Measurements from ENCODE around the gene CENPF. TPM values are rescaled to one million over a fixed set of nuclear protein-coding genes. Genes with fewer than 3 reads are reported as not detected.

CENPF gene
- total and polyA plus RNA-seq, 4 experiments from 2014 or later, result 0.02 to 2.8 (median 1.5) TPM

DNA sequence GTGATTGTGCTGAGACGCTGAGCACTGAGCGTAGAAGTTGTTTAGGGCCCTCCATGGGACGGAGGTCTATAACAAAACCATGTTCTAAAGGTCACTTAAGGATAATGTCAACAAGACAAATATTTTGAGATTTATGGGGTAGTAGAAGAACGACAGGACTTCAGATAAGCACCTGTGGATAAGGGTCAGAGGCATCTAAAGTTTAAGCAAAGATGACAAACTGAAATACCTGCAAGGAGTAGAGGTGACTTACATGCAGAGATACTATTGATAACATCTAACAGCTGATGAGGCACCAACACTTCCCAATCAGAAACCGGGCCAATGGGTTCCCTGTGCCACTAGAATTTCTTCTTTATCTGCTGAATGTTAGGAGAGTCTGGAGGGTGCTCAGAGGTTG lies 83.5 kb downstream of the CENPF start:
- DNase-seq, result no peak
- Mint-ChIP-seq H3K4me3 (no peak overlapping the region), H3K27ac (no peak overlapping the region), H3K36me3 (no peaks in the 10 kb centered on the region), H3K9me3 (no peaks in the 10 kb centered on the region), H3K4me1 (no peaks in the 10 kb centered on the region), H3K27me3 (peaks cover 2 to 3% of the 10 kb centered on the region in 2 donors)
- no peak overlapping the region for H3K27ac ChIP-seq (ENCODE audit: low read depth, low read length)
- H3K36me3 ChIP-seq (ENCODE audit: insufficient read depth, low read length), result no peaks in the 10 kb centered on the region
- intact Hi-C loops (cut with micrococcal nuclease), result no loop called here
- no peak overlapping the region for H3K4me3 ChIP-seq (ENCODE audit: low read length in 2 of 2)
- no peaks in the 10 kb centered on the region for H3K9me3 ChIP-seq (ENCODE audit: control insufficient read depth in 1 of 2, low read length in 2 of 2)
- no peaks in the 10 kb centered on the region for H3K4me1 ChIP-seq (ENCODE audit: insufficient read depth, low read length)
- no peaks in the 10 kb centered on the region for H3K27me3 ChIP-seq (ENCODE audit: insufficient read depth, low read length)
- ChIA-PET POLR2A (ENCODE audit: partially characterized antibody) (no interaction called here), CTCF (ENCODE audit: partially characterized antibody) (interaction anchor here (1.2 kb wide), 1 partner anchor 11 kb away, joined by 4 read pairs; no protein-coding TSS in a partner anchor)

DNA sequence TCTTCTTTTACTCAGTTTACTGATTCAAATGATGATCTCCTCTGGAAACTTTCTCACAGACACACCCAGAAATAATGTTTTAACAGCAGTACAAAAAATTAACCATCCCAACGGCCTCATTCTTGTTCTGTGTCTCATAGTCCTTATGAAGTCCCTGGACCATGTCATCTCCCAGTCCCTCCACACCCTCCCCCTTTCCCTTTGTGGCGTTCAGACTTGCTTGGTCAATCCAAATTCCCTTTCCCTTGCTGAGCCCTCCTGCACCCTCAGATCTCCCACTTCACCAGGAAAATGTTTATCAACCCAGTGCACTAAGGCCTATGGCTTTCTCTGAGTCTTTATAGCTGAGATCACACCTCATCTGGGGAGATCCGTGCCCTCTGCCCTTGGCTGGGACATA lies 85.9 kb downstream of the CENPF start:
- Mint-ChIP-seq H3K27ac (no peak overlapping the region), H3K27me3 (peaks cover 2 to 3% of the 10 kb centered on the region in 2 donors)

DNA sequence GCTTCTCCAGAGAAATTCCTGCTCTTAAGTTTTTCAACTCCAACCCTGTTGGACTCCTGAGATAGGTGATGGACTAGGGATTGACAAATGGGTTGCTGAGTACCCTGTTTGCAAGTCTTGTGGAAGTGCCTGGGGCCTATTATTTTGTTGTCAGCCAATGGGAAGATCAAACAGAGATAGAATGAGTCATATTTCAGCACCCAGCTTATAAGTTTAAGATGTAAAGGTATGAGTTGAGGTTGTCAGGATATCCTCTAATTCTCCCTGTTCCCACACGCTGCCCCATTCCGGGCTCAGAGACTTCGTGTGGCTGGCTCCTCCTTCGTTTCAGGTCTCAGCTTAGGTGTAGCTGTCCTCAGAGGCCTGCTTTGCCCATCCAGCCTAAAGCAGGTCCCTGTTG lies 91.8 kb downstream of the CENPF start:
- Mint-ChIP-seq H3K27ac (no peak overlapping the region), H3K27me3 (no peaks in the 10 kb centered on the region), H3K36me3 (no peaks in the 10 kb centered on the region), H3K9me3 (peaks cover 0 to 3% (median 0%) of the 10 kb centered on the region in 8 donors), H3K4me3 (no peak overlapping the region), H3K4me1 (no peaks in the 10 kb centered on the region)
- intact Hi-C loops (cut with micrococcal nuclease), result no loop called here
- H3K9me3 ChIP-seq (ENCODE audit: control insufficient read depth in 1 of 2, low read length in 2 of 2), result no peaks in the 10 kb centered on the region
- no peaks in the 10 kb centered on the region for H3K27me3 ChIP-seq (ENCODE audit: insufficient read depth, low read length)
- no peak overlapping the region for H3K27ac ChIP-seq (ENCODE audit: low read depth, low read length)
- ChIA-PET POLR2A (ENCODE audit: partially characterized antibody) (no interaction called here), CTCF (ENCODE audit: partially characterized antibody) (no interaction called here)
- no peak overlapping the region for H3K4me3 ChIP-seq (ENCODE audit: low read length in 2 of 2)
- DNase-seq, result no peak
- H3K4me1 ChIP-seq (ENCODE audit: insufficient read depth, low read length), result no peaks in the 10 kb centered on the region
- H3K36me3 ChIP-seq (ENCODE audit: insufficient read depth, low read length), result no peaks in the 10 kb centered on the region

More for the DNA sequence above, 85.9 kb downstream of the CENPF start:
- intact Hi-C loops (cut with micrococcal nuclease), result no loop called here
- Mint-ChIP-seq H3K9me3 (peaks cover 0 to 3% (median 0%) of the 10 kb centered on the region in 8 donors), H3K4me3 (no peak overlapping the region), H3K4me1 (no peaks in the 10 kb centered on the region), H3K36me3 (no peaks in the 10 kb centered on the region)
- DNase-seq, result no peak
- Histone ChIP-seq H3K9me3 (ENCODE audit: control insufficient read depth in 1 of 2, low read length in 2 of 2) (no peaks in the 10 kb centered on the region), H3K27me3 (ENCODE audit: insufficient read depth, low read length) (no peaks in the 10 kb centered on the region), H3K4me3 (ENCODE audit: low read length in 2 of 2) (no peak overlapping the region), H3K4me1 (ENCODE audit: insufficient read depth, low read length) (no peaks in the 10 kb centered on the region), H3K27ac (ENCODE audit: low read depth, low read length) (no peak overlapping the region), H3K36me3 (ENCODE audit: insufficient read depth, low read length) (no peaks in the 10 kb centered on the region)
- CTCF ChIA-PET (ENCODE audit: partially characterized antibody), result no interaction called here
- POLR2A ChIA-PET (ENCODE audit: partially characterized antibody), result no interaction called here

DNA sequence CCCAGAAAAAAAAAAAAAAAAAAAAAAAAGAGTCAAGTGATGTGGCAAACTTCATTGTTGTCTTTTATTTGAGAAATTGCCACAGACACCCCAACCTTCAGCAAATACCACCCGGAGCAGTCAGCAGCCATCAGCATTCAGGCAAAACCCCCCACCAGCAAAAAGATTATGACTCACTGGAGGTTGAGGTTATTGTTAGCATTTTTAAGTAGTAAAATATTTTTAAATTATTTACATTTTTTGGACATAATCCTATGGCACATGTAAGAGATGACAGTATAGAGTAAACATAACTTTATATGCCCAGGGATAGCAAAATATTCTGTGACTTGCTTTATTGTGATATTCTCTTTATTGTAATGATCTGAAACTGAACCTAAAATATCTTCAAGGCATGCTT lies 95.6 kb downstream of the CENPF start:
- Mint-ChIP-seq H3K27ac (no peak overlapping the region), H3K4me1 (no peaks in the 10 kb centered on the region), H3K27me3 (peaks cover 0 to 1% of the 10 kb centered on the region in 2 donors), H3K4me3 (no peak overlapping the region), H3K36me3 (no peaks in the 10 kb centered on the region), H3K9me3 (peaks cover 0 to 5% (median 0%) of the 10 kb centered on the region in 8 donors)
- no peaks in the 10 kb centered on the region for H3K27me3 ChIP-seq (ENCODE audit: insufficient read depth, low read length)
- H3K4me1 ChIP-seq (ENCODE audit: insufficient read depth, low read length), result no peaks in the 10 kb centered on the region
- no peaks in the 10 kb centered on the region for H3K9me3 ChIP-seq (ENCODE audit: control insufficient read depth in 1 of 2, low read length in 2 of 2)
- POLR2A ChIA-PET (ENCODE audit: partially characterized antibody), result no interaction called here
- H3K4me3 ChIP-seq (ENCODE audit: low read length in 2 of 2), result no peak overlapping the region
- H3K36me3 ChIP-seq (ENCODE audit: insufficient read depth, low read length), result no peaks in the 10 kb centered on the region
- DNase-seq, result no peak
- CTCF ChIA-PET (ENCODE audit: partially characterized antibody), result no interaction called here
- no peak overlapping the region for H3K27ac ChIP-seq (ENCODE audit: low read depth, low read length)
- intact Hi-C loops (cut with micrococcal nuclease), result no loop called here

DNA sequence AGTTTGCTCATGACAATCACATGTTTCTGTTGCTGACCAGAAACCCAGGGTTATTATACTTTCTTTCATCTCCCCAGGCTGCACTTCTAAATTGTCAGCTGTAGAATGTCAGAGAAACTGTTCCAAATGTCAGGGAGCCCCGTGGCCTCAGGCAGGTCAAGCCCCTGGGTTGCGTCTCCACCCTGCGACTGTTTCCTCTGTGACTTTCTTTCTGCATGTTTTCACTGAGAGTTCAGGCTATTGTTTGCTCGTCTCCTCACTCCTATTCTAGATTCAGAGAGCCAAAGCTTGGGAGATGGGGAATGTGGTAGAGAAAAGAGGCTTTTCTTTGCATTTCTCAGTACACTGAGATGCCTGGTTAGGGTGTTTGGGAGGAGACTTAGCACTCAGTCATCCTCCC lies 97.4 kb downstream of the CENPF start:
- H3K36me3 ChIP-seq (ENCODE audit: insufficient read depth, low read length), result no peaks in the 10 kb centered on the region
- Mint-ChIP-seq H3K4me3 (no peak overlapping the region), H3K4me1 (no peaks in the 10 kb centered on the region), H3K36me3 (no peaks in the 10 kb centered on the region), H3K27ac (no peak overlapping the region), H3K9me3 (peaks cover 0 to 16% (median 10%) of the 10 kb centered on the region in 8 donors), H3K27me3 (peaks cover 2 to 3% of the 10 kb centered on the region in 2 donors)
- no peaks in the 10 kb centered on the region for H3K27me3 ChIP-seq (ENCODE audit: insufficient read depth, low read length)
- CTCF ChIA-PET (ENCODE audit: partially characterized antibody), result no interaction called here
- POLR2A ChIA-PET (ENCODE audit: partially characterized antibody), result no interaction called here
- no peak overlapping the region for H3K27ac ChIP-seq (ENCODE audit: low read depth, low read length)
- no peaks in the 10 kb centered on the region for H3K4me1 ChIP-seq (ENCODE audit: insufficient read depth, low read length)
- no peak for DNase-seq
- intact Hi-C loops (cut with micrococcal nuclease), result no loop called here
- no peak overlapping the region for H3K4me3 ChIP-seq (ENCODE audit: low read length in 2 of 2)
- H3K9me3 ChIP-seq (ENCODE audit: control insufficient read depth in 1 of 2, low read length in 2 of 2), result no peaks in the 10 kb centered on the region

DNA sequence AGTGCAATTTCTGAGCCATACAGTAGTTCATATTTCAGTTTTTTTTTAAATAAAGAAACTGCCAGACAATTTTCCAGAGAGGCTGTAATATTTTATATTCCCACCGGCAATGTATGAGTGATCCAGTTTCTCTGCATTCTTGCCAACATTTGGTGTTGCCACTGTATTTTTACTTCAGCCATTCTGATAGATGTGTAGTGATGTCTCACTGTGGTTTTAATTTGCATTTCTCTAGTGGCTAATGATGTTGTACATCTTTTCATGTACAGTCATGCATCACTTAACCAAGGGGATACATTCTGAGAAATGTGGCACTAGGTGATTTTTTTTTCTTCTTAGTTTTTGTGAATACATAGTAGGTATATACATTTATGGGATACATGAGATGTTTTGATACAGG lies 99.6 kb downstream of the CENPF start:
- Mint-ChIP-seq H3K27ac (no peak overlapping the region), H3K4me3 (no peak overlapping the region), H3K4me1 (no peaks in the 10 kb centered on the region), H3K9me3 (peaks cover 0 to 29% (median 16%) of the 10 kb centered on the region in 8 donors), H3K27me3 (peaks cover 2 to 3% of the 10 kb centered on the region in 2 donors), H3K36me3 (no peaks in the 10 kb centered on the region)
- no peaks in the 10 kb centered on the region for H3K4me1 ChIP-seq (ENCODE audit: insufficient read depth, low read length)
- ChIA-PET POLR2A (ENCODE audit: partially characterized antibody) (no interaction called here), CTCF (ENCODE audit: partially characterized antibody) (no interaction called here)
- H3K27me3 ChIP-seq (ENCODE audit: insufficient read depth, low read length), result no peaks in the 10 kb centered on the region
- H3K36me3 ChIP-seq (ENCODE audit: insufficient read depth, low read length), result no peaks in the 10 kb centered on the region
- no peak overlapping the region for H3K27ac ChIP-seq (ENCODE audit: low read depth, low read length)
- no peak overlapping the region for H3K4me3 ChIP-seq (ENCODE audit: low read length in 2 of 2)
- H3K9me3 ChIP-seq (ENCODE audit: control insufficient read depth in 1 of 2, low read length in 2 of 2), result no peaks in the 10 kb centered on the region
- intact Hi-C loops (cut with micrococcal nuclease), result no loop called here
- no peak for DNase-seq

DNA sequence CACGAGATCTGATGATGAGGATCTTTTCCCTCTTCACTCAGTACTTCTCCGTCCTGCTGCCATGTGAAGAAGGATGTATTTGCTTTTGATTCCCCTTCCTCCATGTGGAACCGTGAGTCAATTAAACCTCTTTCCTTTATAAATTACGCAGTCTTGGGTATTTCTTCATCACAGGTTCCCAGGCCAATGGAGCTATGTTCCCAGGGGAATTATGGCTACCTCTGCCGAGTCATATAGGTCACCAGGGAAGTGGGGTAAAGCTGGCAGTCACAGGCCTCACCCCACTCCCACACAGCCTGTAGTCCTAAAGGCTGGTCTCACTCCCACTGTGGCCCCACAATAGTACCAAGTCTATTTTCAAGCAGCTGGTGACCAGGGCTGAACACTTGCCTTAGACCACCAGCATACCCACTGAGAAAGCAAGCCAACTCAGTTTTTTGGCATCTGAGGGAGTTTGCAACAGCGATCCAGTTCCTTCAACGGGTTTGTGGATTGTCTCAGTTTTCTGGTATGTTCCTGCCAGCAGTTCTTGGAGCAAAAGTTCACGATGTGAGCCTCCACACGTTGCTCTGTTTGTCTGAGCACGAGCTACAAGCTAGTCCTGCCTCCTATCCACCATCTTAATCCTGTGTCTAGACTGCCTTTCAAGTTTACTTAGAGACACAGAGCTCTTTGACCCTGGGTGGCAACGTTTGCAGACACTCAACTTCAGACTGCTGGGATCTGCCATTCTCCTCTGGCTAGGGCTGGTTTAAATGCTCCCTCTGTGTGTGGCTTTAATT lies 104.5 kb downstream of the CENPF start:
- peaks cover 0 to 29% (median 16%) of the 10 kb centered on the region in 8 donors for H3K9me3 Mint-ChIP-seq
- intact Hi-C loops (cut with micrococcal nuclease), result no loop called here
- no peaks in the 10 kb centered on the region for H3K4me1 Mint-ChIP-seq

More for the DNA sequence above, 104.5 kb downstream of the CENPF start:
- Histone ChIP-seq H3K36me3 (ENCODE audit: insufficient read depth, low read length) (no peaks in the 10 kb centered on the region), H3K4me3 (ENCODE audit: low read length in 2 of 2) (no peak overlapping the region), H3K27me3 (ENCODE audit: insufficient read depth, low read length) (no peaks in the 10 kb centered on the region), H3K27ac (ENCODE audit: low read depth, low read length) (no peak overlapping the region), H3K9me3 (ENCODE audit: control insufficient read depth in 1 of 2, low read length in 2 of 2) (no peaks in the 10 kb centered on the region), H3K4me1 (ENCODE audit: insufficient read depth, low read length) (no peaks in the 10 kb centered on the region)
- Mint-ChIP-seq H3K27ac (no peak overlapping the region), H3K4me3 (no peak overlapping the region), H3K27me3 (peaks cover 3 to 7% of the 10 kb centered on the region in 2 donors), H3K36me3 (no peaks in the 10 kb centered on the region)
- CTCF ChIA-PET (ENCODE audit: partially characterized antibody), result no interaction called here
- DNase-seq, result no peak
- POLR2A ChIA-PET (ENCODE audit: partially characterized antibody), result no interaction called here
